Sigmoid colon (tissue), 7 donors: ENCODE data around the gene CENPP. TPM values are rescaled to one million over a fixed set of nuclear protein-coding genes. Genes with fewer than 3 reads are reported as not detected.

ENCODE experiments used
- DNase-seq: peaks from one replicate; pipeline ENCODE4 v3.0.0-alpha.2; 2019
- H3K27ac ChIP-seq, 4 donors: fragments of 200-600 bp; sonication (generic); one replicate each; pipeline ENCODE4 v1.5.1; 2016 to 2019; ENCODE audit warnings: mild to moderate bottlenecking in 1 of 4
- H3K27me3 ChIP-seq, 3 donors: fragments of 200-600 bp; sonication (generic); one replicate each; pipeline ENCODE4 v1.5.1; 2019; ENCODE audit warnings: mild to moderate bottlenecking in 1 of 3
- H3K36me3 ChIP-seq, 4 donors: fragments of 200-600 bp; sonication (generic); one replicate each; pipeline ENCODE4 v1.5.1; 2016 to 2019
- H3K4me1 ChIP-seq, 4 donors: fragments of 200-600 bp; sonication (generic); one replicate each; pipeline ENCODE4 v1.5.1; 2017 to 2019
- H3K4me3 ChIP-seq, 4 donors: fragments of 200-600 bp; sonication (generic); one replicate each; pipeline ENCODE4 v1.5.1; 2017 to 2019; ENCODE audit warnings: mild to moderate bottlenecking in 2 of 4, moderate library complexity in 1 of 4
- H3K9me3 ChIP-seq, 4 donors: fragments of 200-600 bp in 3 of 4; sonication (generic) in 3 of 4; one replicate each; pipeline versions ENCODE4 v1.5.1 to v1.6.1; 2013 to 2019
- CTCF ChIP-seq, 4 experiments: fragments of 450-650 bp in 3 of 4; fragments of 200-600 bp in 1 of 4; IDR thresholded peaks; one replicate each; pipeline ENCODE4 v1.5.1; 2016 to 2019; ENCODE audit warnings: antibody characterized with exemption in 4 of 4, mild to moderate bottlenecking in 3 of 4, moderate library complexity in 2 of 4
- EP300 ChIP-seq, 4 donors: sonication (generic); formaldehyde crosslinking; IDR thresholded peaks; one replicate each; pipeline ENCODE4 v1.6.1; 2017; ENCODE audit warnings: antibody characterized with exemption in 4 of 4
- POLR2A ChIP-seq, 2 donors: fragments of 450-650 bp; IDR thresholded peaks; one replicate each; pipeline ENCODE4 v1.6.1; 2016; ENCODE audit warnings: antibody characterized with exemption in 2 of 2, mild to moderate bottlenecking in 2 of 2, moderate library complexity in 2 of 2
- POLR2AphosphoS5 ChIP-seq, 4 donors: sonication (generic); formaldehyde crosslinking; IDR thresholded peaks; one replicate each; pipeline ENCODE4 v1.6.1; 2017; ENCODE audit warnings: antibody characterized with exemption in 4 of 4
- WGBS, 2 donors: extraction: QIAGEN DNeasy Blood & Tissue Kit; methylation state at CpG; one replicate each; pipeline ENCODE4 v1.1.7; 2013; 5-methylcytosine and 5-hydroxymethylcytosine counted together
- intact Hi-C: fragments of 100-400 bp; cut with DNase I; formaldehyde crosslinking; loops from one replicate; pipeline ENCODE4 v1.15.1; 2023
- polyA plus RNA-seq, 3 donors: library from polyadenylated mRNA; stranded (reverse); fragments of 200-250 nt; gene quantifications; one replicate each; pipeline ENCODE4 v1.2.3, GENCODE V29; 2013
- total RNA-seq, 4 donors: library from RNA; depleted of rRNA; stranded (reverse); fragments of >200 nt; gene quantifications; one replicate each; pipeline ENCODE4 v1.1.0, GENCODE V29; 2016
- donor health status: healthy with polysubstance abuse.
- donor health status: Bipolar disorder and iron deficiency.
- donor health status: healthy.

Gene CENPP
- total and polyA plus RNA-seq, 7 donors, result 0.60 to 11.9 (median 2.4) TPM

GRCh38 chr9:92501671-92502393 is 176.1 kb downstream of the CENPP start:
- Histone ChIP-seq H3K36me3 (no peaks in the 10 kb centered on the region), H3K27me3 (no peaks in the 10 kb centered on the region), H3K4me1 (peaks cover 0 to 79% (median 61%) of the 10 kb centered on the region in 4 donors), H3K4me3 (no peak overlapping the region), H3K27ac (peak overlapping the region; percentile 65 to 87 (median 76)), H3K9me3 (no peaks in the 10 kb centered on the region)
- intact Hi-C loops, result no loop called here
- TF ChIP-seq POLR2AphosphoS5 (IDR thresholded peaks at IDR 0.05), result peak; percentile 15 to 69 (median 62)
- TF ChIP-seq POLR2A (IDR thresholded peaks at IDR 0.05), result no peak
- peak in 1 of 4 experiments; percentile 26 for TF ChIP-seq CTCF (IDR thresholded peaks at IDR 0.05)
- 78 to 81% methylated on average over 5 of the region's 5 CpGs for WGBS, 2 donors
- DNase-seq, result peak; percentile 88

- intact Hi-C loops, result no loop called here
- peaks cover 0 to 91% (median 74%) of the 10 kb centered on the region in 4 donors for H3K4me1 ChIP-seq
- no peaks in the 10 kb centered on the region for H3K27me3 ChIP-seq
- no peak for DNase-seq
- no peaks in the 10 kb centered on the region for H3K9me3 ChIP-seq
- H3K27ac ChIP-seq, result peak overlapping the region in 3 of 4 donors; percentile 78 to 88 (median 87)
- TF ChIP-seq CTCF (IDR thresholded peaks at IDR 0.05), result no peak
- no peak overlapping the region for H3K4me3 ChIP-seq
- WGBS, 2 donors, result 88% methylated on average over 2 of the region's 2 CpGs
- no peaks in the 10 kb centered on the region for H3K36me3 ChIP-seq
These were observed 177.4 kb downstream of the CENPP start for GRCh38 chr9:92503156-92503555.

- no peak for DNase-seq
- TF ChIP-seq POLR2A (IDR thresholded peaks at IDR 0.05), result no peak
- no peak for TF ChIP-seq CTCF (IDR thresholded peaks at IDR 0.05)
- TF ChIP-seq EP300 (IDR thresholded peaks at IDR 0.05), result no peak
- no peak for TF ChIP-seq POLR2AphosphoS5 (IDR thresholded peaks at IDR 0.05)
- WGBS, 2 donors, result 95 to 98% methylated on average over 2 of the region's 2 CpGs
- no peak overlapping the region for H3K4me3 ChIP-seq
- H3K27me3 ChIP-seq, result no peaks in the 10 kb centered on the region
- H3K9me3 ChIP-seq, result no peaks in the 10 kb centered on the region
- H3K36me3 ChIP-seq, result no peaks in the 10 kb centered on the region
- peaks cover 0 to 85% (median 77%) of the 10 kb centered on the region in 4 donors for H3K4me1 ChIP-seq
- peak overlapping the region; percentile 72 to 88 (median 82) for H3K27ac ChIP-seq
- intact Hi-C loops, result no loop called here
These were observed 179.1 kb downstream of the CENPP start for GRCh38 chr9:92504881-92505280.

- H3K27ac ChIP-seq, result peak overlapping the region; percentile 72 to 88 (median 82)
- intact Hi-C loops, result loop anchor here (2.0 kb wide), 1 partner anchor 42 kb away; no protein-coding TSS in a partner anchor
- H3K4me1 ChIP-seq, result peaks cover 0 to 78% (median 70%) of the 10 kb centered on the region in 4 donors
- no peak for TF ChIP-seq POLR2A (IDR thresholded peaks at IDR 0.05)
- peak in 3 of 4 donors; percentile 48 to 63 (median 63) for TF ChIP-seq POLR2AphosphoS5 (IDR thresholded peaks at IDR 0.05)
- H3K27me3 ChIP-seq, result no peaks in the 10 kb centered on the region
- H3K9me3 ChIP-seq, result no peaks in the 10 kb centered on the region
- WGBS, 2 donors, result 71 to 91% methylated on average over 3 of the region's 3 CpGs
- DNase-seq, result peak; percentile 75
- no peak overlapping the region for H3K4me3 ChIP-seq
- no peaks in the 10 kb centered on the region for H3K36me3 ChIP-seq
These were observed 180.6 kb downstream of the CENPP start for GRCh38 chr9:92506184-92506857.

DNA sequence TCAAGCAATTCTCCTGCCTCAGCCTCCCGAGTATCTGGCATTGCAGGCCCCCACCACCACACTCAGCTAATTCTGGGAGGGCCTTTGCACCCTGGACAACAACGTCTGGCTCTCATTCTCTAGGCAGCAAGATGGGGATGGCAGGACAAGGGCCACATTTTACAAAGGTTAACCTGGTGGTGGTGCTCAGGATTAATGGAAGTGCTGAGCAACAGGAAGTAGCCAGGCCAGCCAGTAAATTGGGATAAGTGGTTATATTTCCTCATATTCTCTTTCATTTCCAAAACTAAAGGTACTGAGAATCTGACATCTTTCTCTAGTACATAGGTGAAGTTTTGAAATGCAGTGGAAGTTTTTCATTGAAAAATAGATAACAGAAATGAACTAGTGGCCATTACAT is 181.3 kb downstream of the CENPP start:
- peak overlapping the region; percentile 72 to 88 (median 82) for H3K27ac ChIP-seq
- TF ChIP-seq POLR2A (IDR thresholded peaks at IDR 0.05) (no peak), EP300 (IDR thresholded peaks at IDR 0.05) (no peak), CTCF (IDR thresholded peaks at IDR 0.05) (no peak), POLR2AphosphoS5 (IDR thresholded peaks at IDR 0.05) (no peak)
- WGBS, 2 donors, result 91% methylated on average over 2 of the region's 2 CpGs
- no peaks in the 10 kb centered on the region for H3K27me3 ChIP-seq
- H3K4me1 ChIP-seq, result peaks cover 0 to 74% (median 66%) of the 10 kb centered on the region in 4 donors
- intact Hi-C loops, result loop anchor here (2.0 kb wide), 1 partner anchor 42 kb away; no protein-coding TSS in a partner anchor
- H3K4me3 ChIP-seq, result no peak overlapping the region
- H3K9me3 ChIP-seq, result no peaks in the 10 kb centered on the region
- no peak for DNase-seq
- H3K36me3 ChIP-seq, result no peaks in the 10 kb centered on the region
